AG04450 (cell line): Measurements from ENCODE around the gene ABCB8. TPM values are rescaled to one million over a fixed set of nuclear protein-coding genes. Genes with fewer than 3 reads are reported as not detected.

Experiments used
- CTCF ChIA-PET: fragments of 300-600, 350-600 bp; formaldehyde crosslinking; extraction: SDS; loops from one replicate; lab custom pipeline; 2022; ENCODE audit warnings: antibody characterized with exemption, inconsistent platforms; lab: Charles Lee
- POLR2A ChIA-PET: fragments of 350-600 bp; formaldehyde crosslinking; extraction: SDS; loops from one replicate; lab custom pipeline; 2021; ENCODE audit warnings: antibody characterized with exemption, inconsistent platforms; lab: Yijun Ruan, JAX
- DNase-seq: peaks from one replicate; pipeline ENCODE4 v3.0.0-alpha.2; 2011; ENCODE audit warnings: low read depth, low spot score
- H3K27ac ChIP-seq: one replicate; pipeline ENCODE4 v1.5.1; 2012; ENCODE audit warnings: low read depth, low read length, control low read depth
- H3K27me3 ChIP-seq: one replicate; pipeline ENCODE4 v1.6.0; 2012; ENCODE audit warnings: low read length; ENCODE audit not compliant: control insufficient read depth, insufficient read depth
- H3K4me3 ChIP-seq: 2 replicates; pipeline ENCODE4 v1.5.1; 2011; ENCODE audit warnings: mild to moderate bottlenecking, low read depth, low read length, control low read depth
- H3K9me3 ChIP-seq: 2 replicates; pipeline ENCODE4 v1.5.1; 2012; ENCODE audit warnings: low read length; ENCODE audit not compliant: control insufficient read depth, insufficient read depth
- polyA plus RNA-seq: library from polyadenylated mRNA; depleted of rRNA; stranded (reverse); fragments of >200 nt; gene quantifications from 2 replicates; pipeline ENCODE4 v1.2.3, GENCODE V29; 2011
- TF ChIP-seq, protein P1 (sequence below): IDR thresholded peaks from 2 replicates; pipeline ENCODE4 v1.5.1; 2011; ENCODE audit warnings: low read depth, low read length, control low read depth, inconsistent platforms

ABCB8 gene
- polyA plus RNA-seq, 1 experiment, result 10.7 TPM

DNA sequence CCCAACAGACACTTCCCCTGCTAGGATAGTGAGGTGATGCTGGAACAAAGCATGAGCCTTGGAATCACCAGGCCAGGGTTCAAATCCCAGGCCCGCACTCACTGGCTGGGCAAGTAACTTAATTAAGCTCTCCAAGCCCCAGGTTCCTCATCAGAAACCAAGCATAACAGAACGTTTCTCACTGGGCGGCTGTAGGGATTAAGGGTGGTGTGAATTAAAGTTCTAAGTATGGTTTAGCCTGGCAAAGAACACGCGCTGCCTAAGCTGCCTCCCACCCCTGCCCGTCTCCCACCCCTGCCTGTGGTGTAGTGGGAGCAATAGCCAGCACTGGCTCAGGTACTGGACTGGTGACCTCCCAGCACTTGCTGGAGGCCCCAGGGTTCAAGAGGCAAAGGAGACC is 36.7 kb downstream of the ABCB8 start:
- H3K27me3 ChIP-seq, result no peaks in the 10 kb centered on the region
- no peak overlapping the region for H3K4me3 ChIP-seq
- H3K9me3 ChIP-seq, result no peaks in the 10 kb centered on the region; the same call in 1 of the 2 replicates
- no peak overlapping the region for H3K27ac ChIP-seq
- no peak for DNase-seq
- ChIA-PET CTCF (interaction anchor here (0.6 kb wide), 1 partner anchor 41 kb away, joined by 3 read pairs; the partner anchor contains the start of gene ATG9B), POLR2A (no interaction called here)
- TF ChIP-seq, protein P1, sequence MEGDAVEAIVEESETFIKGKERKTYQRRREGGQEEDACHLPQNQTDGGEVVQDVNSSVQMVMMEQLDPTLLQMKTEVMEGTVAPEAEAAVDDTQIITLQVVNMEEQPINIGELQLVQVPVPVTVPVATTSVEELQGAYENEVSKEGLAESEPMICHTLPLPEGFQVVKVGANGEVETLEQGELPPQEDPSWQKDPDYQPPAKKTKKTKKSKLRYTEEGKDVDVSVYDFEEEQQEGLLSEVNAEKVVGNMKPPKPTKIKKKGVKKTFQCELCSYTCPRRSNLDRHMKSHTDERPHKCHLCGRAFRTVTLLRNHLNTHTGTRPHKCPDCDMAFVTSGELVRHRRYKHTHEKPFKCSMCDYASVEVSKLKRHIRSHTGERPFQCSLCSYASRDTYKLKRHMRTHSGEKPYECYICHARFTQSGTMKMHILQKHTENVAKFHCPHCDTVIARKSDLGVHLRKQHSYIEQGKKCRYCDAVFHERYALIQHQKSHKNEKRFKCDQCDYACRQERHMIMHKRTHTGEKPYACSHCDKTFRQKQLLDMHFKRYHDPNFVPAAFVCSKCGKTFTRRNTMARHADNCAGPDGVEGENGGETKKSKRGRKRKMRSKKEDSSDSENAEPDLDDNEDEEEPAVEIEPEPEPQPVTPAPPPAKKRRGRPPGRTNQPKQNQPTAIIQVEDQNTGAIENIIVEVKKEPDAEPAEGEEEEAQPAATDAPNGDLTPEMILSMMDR, result no peak

DNA sequence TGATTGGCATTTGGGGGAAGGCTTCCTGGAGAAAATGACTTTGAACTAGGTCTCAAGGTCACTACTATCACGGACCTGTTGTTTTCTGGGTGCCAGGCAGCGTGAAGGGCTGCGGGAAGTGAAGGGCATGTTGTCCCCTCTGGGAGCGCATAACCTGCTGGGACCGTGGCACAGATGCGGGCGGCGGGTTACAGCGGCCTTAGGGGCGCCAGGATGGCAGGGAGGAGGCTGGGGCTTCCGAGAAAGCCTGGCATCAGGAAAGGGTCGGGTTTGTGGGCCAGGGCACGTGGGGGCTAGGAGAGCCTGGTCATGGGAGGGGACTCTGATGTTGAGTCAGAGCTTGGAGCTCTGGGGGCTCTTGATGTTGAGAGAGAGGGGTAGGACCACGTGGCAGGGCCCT is 37.3 kb downstream of the ABCB8 start:
- ChIA-PET CTCF (interaction anchor here (0.6 kb wide), 1 partner anchor 41 kb away, joined by 3 read pairs; the partner anchor contains the start of gene ATG9B), POLR2A (no interaction called here)
- Histone ChIP-seq H3K27me3 (no peaks in the 10 kb centered on the region), H3K27ac (no peak overlapping the region), H3K4me3 (no peak overlapping the region), H3K9me3 (no peaks in the 10 kb centered on the region; the same call in 1 of the 2 replicates)
- DNase-seq, result no peak
- TF ChIP-seq, protein P1, result no peak

DNA sequence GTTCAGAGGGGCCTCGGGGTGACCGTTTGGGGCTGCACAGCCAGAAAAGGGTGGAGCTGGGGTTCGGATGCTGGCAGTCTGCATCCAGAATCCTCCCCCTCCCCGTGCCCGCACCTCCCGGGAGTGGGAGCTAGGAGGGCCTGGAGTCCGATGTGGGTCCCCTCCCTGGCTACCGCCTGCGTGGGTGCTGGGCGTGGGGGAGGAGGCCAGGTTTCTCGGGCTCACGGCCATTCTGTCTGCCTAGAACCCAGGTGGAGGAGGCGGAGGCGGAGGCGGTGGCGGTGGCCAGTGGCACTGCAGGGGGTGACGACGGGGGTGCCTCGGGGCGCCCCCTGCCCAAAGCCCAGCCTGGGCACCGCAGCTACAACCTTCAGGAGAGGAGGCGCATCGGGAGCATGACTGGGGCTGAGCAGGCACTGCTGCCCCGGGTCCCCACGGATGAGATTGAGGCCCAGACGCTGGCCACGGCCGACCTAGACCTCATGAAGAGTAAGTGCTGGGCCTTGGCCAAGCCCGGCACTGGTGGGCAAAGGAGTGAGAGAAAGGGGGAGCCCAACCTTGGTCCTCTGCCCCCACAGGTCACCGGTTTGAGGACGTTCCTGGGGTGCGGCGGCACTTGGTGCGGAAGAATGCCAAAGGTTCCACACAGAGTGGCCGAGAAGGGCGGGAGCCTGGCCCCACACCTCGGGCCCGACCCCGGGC is 38.2 kb downstream of the ABCB8 start:
- Histone ChIP-seq H3K27ac (no peak overlapping the region), H3K9me3 (no peaks in the 10 kb centered on the region; the same call in 1 of the 2 replicates), H3K27me3 (no peaks in the 10 kb centered on the region), H3K4me3 (no peak overlapping the region)
- TF ChIP-seq, protein P1, result no peak
- POLR2A ChIA-PET, result no interaction called here
- CTCF ChIA-PET, result interaction anchor here (1.1 kb wide), 1 partner anchor 44 kb away, joined by 3 read pairs; no protein-coding TSS in a partner anchor
- no peak for DNase-seq

DNA sequence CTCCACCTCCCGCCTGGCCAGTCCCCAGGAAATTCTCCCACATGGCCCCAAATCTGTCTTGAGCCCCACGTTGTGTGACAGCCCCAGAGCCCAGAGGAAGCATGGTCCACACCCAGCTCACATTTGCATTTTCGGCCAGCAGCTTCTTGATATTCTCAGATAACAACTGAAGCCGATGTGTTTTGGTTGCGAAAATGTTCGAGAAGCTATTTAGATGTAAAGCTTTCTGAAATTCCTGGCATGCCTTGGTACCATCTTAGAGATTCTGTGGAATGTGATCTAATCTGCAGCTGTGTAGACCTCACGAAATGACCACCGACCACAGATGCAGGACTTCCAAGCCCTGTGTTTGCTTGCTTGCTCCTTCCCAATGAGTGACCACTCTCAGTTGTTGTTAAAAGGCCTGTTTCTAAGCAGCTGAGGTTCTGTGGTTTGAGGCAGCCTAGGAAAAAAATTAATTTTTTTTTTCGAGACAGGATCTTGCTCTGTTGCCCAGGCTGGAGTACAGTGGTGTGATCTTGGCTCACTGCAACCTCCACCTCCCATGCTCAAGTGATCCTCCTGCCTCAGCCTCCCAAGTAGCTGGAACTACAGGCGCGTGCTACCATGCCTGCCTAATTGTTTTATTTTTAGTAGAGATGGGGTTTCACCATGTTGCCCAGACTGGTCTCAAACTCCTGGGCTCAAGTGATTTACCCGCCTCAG is 40.0 kb downstream of the ABCB8 start:
- DNase-seq, result no peak
- ChIA-PET CTCF (interaction anchor here (0.8 kb wide), 1 partner anchor 56 kb away, joined by 3 read pairs; no protein-coding TSS in a partner anchor), POLR2A (interaction anchor here (0.7 to 1.4 kb wide), 2 partner anchors 12 to 21 kb away, joined by 3 to 6 read pairs; partner anchors contain the start of gene FASTK)
- TF ChIP-seq, protein P1, result no peak
- no peak overlapping the region for H3K4me3 ChIP-seq
- no peaks in the 10 kb centered on the region; the same call in 1 of the 2 replicates for H3K9me3 ChIP-seq
- no peaks in the 10 kb centered on the region for H3K27me3 ChIP-seq
- peak overlapping the region; percentile 31 for H3K27ac ChIP-seq
